Natural killer cell treated with Interleukin-12 subunit alpha and Interleukin-12 subunit beta and Interleukin-15 and Interleukin-18, amount 100 ng/mL, for 72 hours (primary cell): Measurements from ENCODE around the gene CSDE1. TPM values are rescaled to one million over a fixed set of nuclear protein-coding genes. Genes with fewer than 3 reads are reported as not detected.
"Not testable (repeated sequence)": the region's sequence is repeated elsewhere in the genome, so short reads cannot be mapped to it uniquely, and the experiment has no call there.

ENCODE experiments used
- ATAC-seq, 2 donors: fragments of 150-1000 bp; cut with Tn5 transposase in 1 of 2; sonication (Bioruptor Pico), chemical (Tn5 transposase) in 1 of 2; 2 replicates each; pipeline ENCODE4 v1.10.0; 2021
- DNase-seq: peaks from one replicate; pipeline ENCODE4 v3.0.0; 2022; ENCODE audit warnings: low spot score
- H3K27ac Mint-ChIP-seq, 2 donors: 1 replicate in 1 of 2; 2 replicates in 1 of 2; pipeline ENCODE4 v1.8.0; 2022; ENCODE audit warnings: mixed read lengths in 2 of 2, mild to moderate bottlenecking in 1 of 2, moderate library complexity in 1 of 2
- H3K27me3 Mint-ChIP-seq, 2 donors: 1 replicate in 1 of 2; 2 replicates in 1 of 2; pipeline ENCODE4 v1.8.0; 2022; ENCODE audit warnings: mixed read lengths in 2 of 2
- H3K36me3 Mint-ChIP-seq: one replicate; pipeline ENCODE4 v1.8.0; 2022; ENCODE audit warnings: mixed read lengths
- H3K4me1 Mint-ChIP-seq, 2 donors: 1 replicate in 1 of 2; 2 replicates in 1 of 2; pipeline ENCODE4 v1.8.0; 2022; ENCODE audit warnings: low read depth in 2 of 2, mixed read lengths in 2 of 2, mild to moderate bottlenecking in 1 of 2
- H3K4me3 Mint-ChIP-seq: one replicate; pipeline ENCODE4 v1.8.0; 2022; ENCODE audit warnings: mixed read lengths
- H3K9me3 Mint-ChIP-seq: 2 replicates; pipeline ENCODE4 v1.8.0; 2022; ENCODE audit warnings: mixed read lengths
- total RNA-seq, 2 donors: library from RNA; stranded (reverse); gene quantifications; one replicate each; pipeline ENCODE4 v1.2.3, GENCODE V29; 2022

The CSDE1 gene
- total RNA-seq, 2 donors from 2014 or later, result 408 to 410 TPM

- H3K9me3 Mint-ChIP-seq, result peaks cover 3% of the 10 kb centered on the region
- DNase-seq (no peak), ATAC-seq (no peak)
- H3K36me3 Mint-ChIP-seq, result peaks cover 18% of the 10 kb centered on the region
- H3K4me1 Mint-ChIP-seq, result peaks cover 42 to 43% of the 10 kb centered on the region in 2 donors
- H3K4me3 Mint-ChIP-seq, result peak overlapping the region; percentile 91
- H3K27me3 Mint-ChIP-seq, result no peaks in the 10 kb centered on the region
- peak overlapping the region; percentile 98 to 100 for H3K27ac Mint-ChIP-seq
Observed at GRCh38 chr1:114758256-114758832, 560 bp upstream of the CSDE1 start.

- H3K36me3 Mint-ChIP-seq, result peaks cover 13% of the 10 kb centered on the region
- ATAC-seq (peak in 1 of 2 donors; percentile 31), DNase-seq (no peak)
- H3K27ac Mint-ChIP-seq, result peak overlapping the region; percentile 98 to 100
- peaks cover 49 to 50% of the 10 kb centered on the region in 2 donors for H3K4me1 Mint-ChIP-seq
- no peaks in the 10 kb centered on the region for H3K27me3 Mint-ChIP-seq
- peaks cover 3% of the 10 kb centered on the region for H3K9me3 Mint-ChIP-seq
- peak overlapping the region; percentile 91 for H3K4me3 Mint-ChIP-seq
Observed at GRCh38 chr1:114756949-114757454, 782 bp downstream of the CSDE1 start.

DNA sequence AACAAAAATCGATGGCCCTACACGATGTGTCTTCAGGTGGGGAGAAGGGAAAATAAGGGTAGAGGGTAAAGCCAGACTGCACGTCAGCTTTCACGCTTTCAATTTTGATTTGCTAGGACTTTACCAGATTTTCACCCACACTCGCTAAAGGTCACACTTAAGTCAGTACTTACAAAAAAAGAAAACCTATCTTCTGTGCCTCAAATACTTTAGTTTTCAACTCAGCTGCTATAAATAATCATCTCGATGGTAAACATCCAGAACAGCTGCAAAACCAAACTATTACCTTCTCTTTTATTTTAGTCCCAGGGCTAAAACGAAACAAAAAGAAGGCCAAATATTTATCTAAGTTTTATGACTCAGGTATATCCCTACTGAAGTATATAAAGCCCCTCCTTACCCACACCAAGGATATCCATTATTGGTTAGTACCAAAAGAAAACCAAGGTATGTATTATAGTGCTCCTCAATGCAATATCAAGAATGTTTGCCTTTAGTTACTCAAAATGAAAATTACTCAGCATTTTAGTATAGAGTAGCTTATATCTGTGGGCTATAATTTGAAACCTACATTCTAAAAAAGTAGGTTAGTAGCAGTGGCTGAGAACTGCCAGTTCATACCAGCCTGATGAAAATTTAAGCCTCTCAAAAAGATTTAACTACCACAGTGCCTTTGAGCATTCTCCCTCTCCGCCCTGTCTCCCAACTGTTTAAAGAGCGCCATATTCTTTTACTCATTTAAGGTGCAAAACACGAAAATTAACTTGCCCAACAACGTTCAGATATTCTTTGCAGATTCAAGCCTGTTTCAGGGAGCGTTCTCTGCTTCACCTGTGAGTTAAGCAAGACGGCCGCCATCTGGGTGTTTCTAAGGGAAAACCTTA is 1.5 kb downstream of the CSDE1 start:
- DNase-seq, result no peak
- ATAC-seq, result peak; percentile 8 to 13
- H3K36me3 Mint-ChIP-seq, result peaks cover 13% of the 10 kb centered on the region
- H3K4me3 Mint-ChIP-seq, result peak overlapping the region; percentile 91
- peaks cover 57% of the 10 kb centered on the region in 2 donors for H3K4me1 Mint-ChIP-seq
- peaks cover 3% of the 10 kb centered on the region for H3K9me3 Mint-ChIP-seq
- no peaks in the 10 kb centered on the region for H3K27me3 Mint-ChIP-seq
- H3K27ac Mint-ChIP-seq, result peak overlapping the region; percentile 98 to 100

- Mint-ChIP-seq H3K27ac (peak overlapping the region; percentile 98 to 100), H3K27me3 (no peaks in the 10 kb centered on the region), H3K4me3 (peak overlapping the region; percentile 91), H3K4me1 (peaks cover 61 to 66% of the 10 kb centered on the region in 2 donors), H3K9me3 (peaks cover 3% of the 10 kb centered on the region), H3K36me3 (peaks cover 13% of the 10 kb centered on the region)
- DNase-seq (no peak), ATAC-seq (no peak)
Observed at GRCh38 chr1:114755006-114755931, 2.5 kb downstream of the CSDE1 start.

GRCh38 chr1:114753702-114754101 is 4.1 kb downstream of the CSDE1 start:
- Mint-ChIP-seq H3K4me1 (peaks cover 74 to 79% of the 10 kb centered on the region in 2 donors), H3K36me3 (peaks cover 20% of the 10 kb centered on the region), H3K4me3 (peak overlapping the region; percentile 91), H3K27ac (peak overlapping the region in 1 of 2 donors; percentile 38)
- not testable (repeated sequence) for DNase-seq, H3K9me3 Mint-ChIP-seq, ATAC-seq, H3K27me3 Mint-ChIP-seq

- peaks cover 21% of the 10 kb centered on the region for H3K36me3 Mint-ChIP-seq
- ATAC-seq (no peak), DNase-seq (no peak)
- H3K9me3 Mint-ChIP-seq, result no peaks in the 10 kb centered on the region
- H3K27me3 Mint-ChIP-seq, result no peaks in the 10 kb centered on the region
- H3K4me1 Mint-ChIP-seq, result peaks cover 74 to 79% of the 10 kb centered on the region in 2 donors
- H3K4me3 Mint-ChIP-seq, result no peak overlapping the region
- no peak overlapping the region for H3K27ac Mint-ChIP-seq
Observed at GRCh38 chr1:114753143-114753542, 4.6 kb downstream of the CSDE1 start.

DNA sequence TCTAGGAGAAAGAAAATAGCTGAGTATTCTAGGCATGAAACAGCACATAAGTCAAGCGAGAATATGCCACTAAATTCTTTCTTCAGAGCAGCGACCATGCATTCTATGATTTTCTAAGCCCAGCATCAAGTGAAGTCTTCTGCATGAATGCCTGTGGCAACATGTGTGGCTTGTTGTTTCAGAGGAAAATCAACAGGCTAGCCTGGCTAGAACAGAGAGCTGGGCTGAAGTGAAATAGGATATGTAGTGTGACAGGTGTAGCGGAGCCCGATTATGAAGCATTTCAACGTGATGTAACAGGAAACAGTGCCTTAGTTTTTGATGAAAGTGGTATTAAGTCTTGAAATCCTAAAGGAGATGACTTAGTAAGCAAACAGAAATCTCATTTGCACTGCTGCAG is 7.0 kb downstream of the CSDE1 start:
- Mint-ChIP-seq H3K27me3 (no peaks in the 10 kb centered on the region), H3K9me3 (no peaks in the 10 kb centered on the region), H3K4me3 (no peak overlapping the region), H3K27ac (no peak overlapping the region), H3K4me1 (peaks cover 74 to 84% of the 10 kb centered on the region in 2 donors), H3K36me3 (peaks cover 29% of the 10 kb centered on the region)
- DNase-seq (no peak), ATAC-seq (no peak)

GRCh38 chr1:114749835-114750234 is 7.9 kb downstream of the CSDE1 start:
- no peak for ATAC-seq
- H3K9me3 Mint-ChIP-seq, result no peaks in the 10 kb centered on the region
- no peak overlapping the region for H3K4me3 Mint-ChIP-seq
- peaks cover 69 to 82% of the 10 kb centered on the region in 2 donors for H3K4me1 Mint-ChIP-seq
- H3K27ac Mint-ChIP-seq, result no peak overlapping the region
- H3K27me3 Mint-ChIP-seq, result no peaks in the 10 kb centered on the region
- peaks cover 31% of the 10 kb centered on the region for H3K36me3 Mint-ChIP-seq
- DNase-seq, result no peak

DNA sequence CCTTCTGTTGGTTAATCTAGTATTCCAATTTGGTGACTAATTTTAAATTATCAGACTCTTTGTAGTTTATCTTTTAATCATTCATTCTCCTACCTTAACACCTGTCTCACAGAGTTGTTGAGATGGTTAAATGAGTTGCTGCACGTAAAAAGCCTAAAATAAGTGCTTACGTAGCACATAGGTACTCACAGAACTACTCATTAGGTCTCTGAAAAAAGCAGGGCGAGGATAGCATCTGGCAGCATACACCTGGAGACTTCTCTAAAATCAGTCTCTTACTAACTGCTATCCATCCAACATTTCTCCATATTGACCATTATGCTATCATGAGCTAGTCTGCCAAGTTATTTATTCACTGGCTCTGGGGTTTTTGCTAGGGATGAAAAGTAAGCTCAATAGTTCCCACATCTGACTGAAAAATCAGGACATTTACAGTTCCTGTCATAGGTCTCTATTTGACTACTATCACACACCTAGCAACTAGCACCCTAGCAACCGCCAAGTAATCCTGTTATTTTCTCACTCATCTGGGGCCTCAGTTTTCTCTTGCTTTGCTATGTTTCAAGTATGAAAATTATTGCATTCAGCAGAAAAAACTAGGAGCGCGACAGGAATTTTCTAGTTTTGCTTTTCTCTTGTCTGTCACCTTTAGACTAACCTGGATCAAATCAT is 11.2 kb downstream of the CSDE1 start:
- Mint-ChIP-seq H3K27ac (peak overlapping the region; percentile 32 to 55), H3K27me3 (no peaks in the 10 kb centered on the region), H3K36me3 (peaks cover 36% of the 10 kb centered on the region), H3K9me3 (no peaks in the 10 kb centered on the region), H3K4me3 (peak overlapping the region; percentile 13), H3K4me1 (peaks cover 55 to 80% of the 10 kb centered on the region in 2 donors)
- DNase-seq (no peak), ATAC-seq (peak in 1 of 2 donors; percentile 72)

GRCh38 chr1:114745291-114745690 is 12.5 kb downstream of the CSDE1 start:
- Mint-ChIP-seq H3K4me3 (peak overlapping the region; percentile 9), H3K27ac (peak overlapping the region; percentile 32 to 55), H3K9me3 (no peaks in the 10 kb centered on the region), H3K4me1 (peaks cover 50 to 74% of the 10 kb centered on the region in 2 donors), H3K27me3 (no peaks in the 10 kb centered on the region), H3K36me3 (peaks cover 41% of the 10 kb centered on the region)
- no peak for DNase-seq
- peak; percentile 55 to 86 for ATAC-seq

GRCh38 chr1:114741963-114742746 is 15.6 kb downstream of the CSDE1 start:
- Mint-ChIP-seq H3K4me3 (no peak overlapping the region), H3K9me3 (no peaks in the 10 kb centered on the region), H3K27me3 (no peaks in the 10 kb centered on the region), H3K36me3 (peaks cover 29% of the 10 kb centered on the region), H3K27ac (no peak overlapping the region), H3K4me1 (peaks cover 30 to 48% of the 10 kb centered on the region in 2 donors)
- no peak for DNase-seq
- ATAC-seq, result no peak

GRCh38 chr1:114740331-114740730 is 17.5 kb downstream of the CSDE1 start:
- DNase-seq, result no peak
- H3K9me3 Mint-ChIP-seq, result no peaks in the 10 kb centered on the region
- peaks cover 19 to 39% of the 10 kb centered on the region in 2 donors for H3K4me1 Mint-ChIP-seq
- no peak overlapping the region for H3K27ac Mint-ChIP-seq
- no peak overlapping the region for H3K4me3 Mint-ChIP-seq
- ATAC-seq, result no peak
- peaks cover 29% of the 10 kb centered on the region for H3K36me3 Mint-ChIP-seq
- H3K27me3 Mint-ChIP-seq, result no peaks in the 10 kb centered on the region
